ENCODE data around the gene ASAP2.

The ASAP2 gene

GRCh38 chr2:9188823-9189222 lies 17.8 kb upstream of the ASAP2 start:
- no peak overlapping the region for H3K4me3 ChIP-seq (replicated peaks; ENCODE audit: low read depth, low read length)
- TF ChIP-seq, protein P1, sequence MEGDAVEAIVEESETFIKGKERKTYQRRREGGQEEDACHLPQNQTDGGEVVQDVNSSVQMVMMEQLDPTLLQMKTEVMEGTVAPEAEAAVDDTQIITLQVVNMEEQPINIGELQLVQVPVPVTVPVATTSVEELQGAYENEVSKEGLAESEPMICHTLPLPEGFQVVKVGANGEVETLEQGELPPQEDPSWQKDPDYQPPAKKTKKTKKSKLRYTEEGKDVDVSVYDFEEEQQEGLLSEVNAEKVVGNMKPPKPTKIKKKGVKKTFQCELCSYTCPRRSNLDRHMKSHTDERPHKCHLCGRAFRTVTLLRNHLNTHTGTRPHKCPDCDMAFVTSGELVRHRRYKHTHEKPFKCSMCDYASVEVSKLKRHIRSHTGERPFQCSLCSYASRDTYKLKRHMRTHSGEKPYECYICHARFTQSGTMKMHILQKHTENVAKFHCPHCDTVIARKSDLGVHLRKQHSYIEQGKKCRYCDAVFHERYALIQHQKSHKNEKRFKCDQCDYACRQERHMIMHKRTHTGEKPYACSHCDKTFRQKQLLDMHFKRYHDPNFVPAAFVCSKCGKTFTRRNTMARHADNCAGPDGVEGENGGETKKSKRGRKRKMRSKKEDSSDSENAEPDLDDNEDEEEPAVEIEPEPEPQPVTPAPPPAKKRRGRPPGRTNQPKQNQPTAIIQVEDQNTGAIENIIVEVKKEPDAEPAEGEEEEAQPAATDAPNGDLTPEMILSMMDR (IDR thresholded peaks at IDR 0.05; ENCODE audit: low read depth, low read length, missing control alignments), result no peak
- no peak for DNase-seq (ENCODE audit: extremely low read depth, low read depth)

DNA sequence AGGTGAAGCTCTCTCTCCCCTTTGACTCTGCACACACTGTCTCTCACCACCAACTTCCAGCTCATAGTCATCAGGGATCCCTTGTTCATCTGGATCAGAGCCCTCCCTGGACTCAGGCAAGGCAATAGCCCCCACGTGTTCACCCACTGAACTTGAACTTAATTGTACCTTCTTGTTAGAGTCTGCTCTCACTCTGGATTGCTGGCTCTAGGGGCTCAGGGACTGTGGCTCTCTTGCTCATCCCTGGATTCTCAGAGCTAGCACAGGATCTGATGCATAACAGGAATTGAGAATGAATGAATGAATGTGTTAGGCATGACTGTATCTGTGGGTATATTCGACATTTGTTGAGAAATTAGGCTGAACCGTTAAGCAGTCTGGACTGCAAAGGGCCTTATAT lies 16.7 kb upstream of the ASAP2 start:
- no peak for DNase-seq (ENCODE audit: extremely low read depth, low read depth)
- TF ChIP-seq, protein P1 (IDR thresholded peaks at IDR 0.05; ENCODE audit: low read depth, low read length, missing control alignments), result no peak
- no peak overlapping the region for H3K4me3 ChIP-seq (replicated peaks; ENCODE audit: low read depth, low read length)

GRCh38 chr2:9191041-9191481 lies 15.6 kb upstream of the ASAP2 start:
- DNase-seq (ENCODE audit: extremely low read depth, low read depth), result no peak
- TF ChIP-seq, protein P1 (IDR thresholded peaks at IDR 0.05; ENCODE audit: low read depth, low read length, missing control alignments), result no peak
- H3K4me3 ChIP-seq (replicated peaks; ENCODE audit: low read depth, low read length), result no peak overlapping the region

GRCh38 chr2:9192712-9193111 lies 13.9 kb upstream of the ASAP2 start:
- TF ChIP-seq, protein P1 (IDR thresholded peaks at IDR 0.05; ENCODE audit: low read depth, low read length, missing control alignments), result no peak
- no peak for DNase-seq (ENCODE audit: extremely low read depth, low read depth)
- H3K4me3 ChIP-seq (replicated peaks; ENCODE audit: low read depth, low read length), result no peak overlapping the region

GRCh38 chr2:9194352-9194751 lies 12.3 kb upstream of the ASAP2 start:
- TF ChIP-seq, protein P1 (IDR thresholded peaks at IDR 0.05; ENCODE audit: low read depth, low read length, missing control alignments), result no peak
- no peak overlapping the region for H3K4me3 ChIP-seq (replicated peaks; ENCODE audit: low read depth, low read length)
- DNase-seq (ENCODE audit: extremely low read depth, low read depth), result no peak

DNA sequence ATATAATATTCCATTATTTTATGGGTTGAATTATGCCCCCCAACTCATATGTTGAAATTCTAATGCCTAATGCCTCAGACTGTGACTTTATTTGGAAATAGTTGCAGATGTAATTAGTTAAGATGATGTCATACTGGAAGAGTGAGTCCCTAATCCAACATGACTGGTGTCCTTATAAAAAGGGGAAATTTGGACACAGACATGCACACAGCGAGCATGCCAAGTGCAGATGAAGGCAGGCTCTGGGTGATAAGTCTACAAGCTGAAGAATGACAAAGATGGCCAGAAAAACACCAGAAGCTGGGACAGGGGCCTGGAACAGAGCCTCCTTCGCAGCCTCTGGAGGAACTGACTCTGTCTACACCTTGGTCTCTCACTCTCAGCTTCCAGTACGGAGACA lies 10.0 kb upstream of the ASAP2 start:
- H3K4me3 ChIP-seq (replicated peaks; ENCODE audit: low read depth, low read length), result no peak overlapping the region
- TF ChIP-seq, protein P1 (IDR thresholded peaks at IDR 0.05; ENCODE audit: low read depth, low read length, missing control alignments), result no peak
- DNase-seq (ENCODE audit: extremely low read depth, low read depth), result no peak

GRCh38 chr2:9197916-9198315 lies 8.7 kb upstream of the ASAP2 start:
- TF ChIP-seq, protein P1 (IDR thresholded peaks at IDR 0.05; ENCODE audit: low read depth, low read length, missing control alignments), result no peak
- no peak for DNase-seq (ENCODE audit: extremely low read depth, low read depth)
- H3K4me3 ChIP-seq (replicated peaks; ENCODE audit: low read depth, low read length), result no peak overlapping the region

Measured in HFF-Myc (cell line).